Dendritic cell treated with granulocyte-macrophage colony-stimulating factor and Interleukin-4, amounts not matched to agents 40 ng/mL and 50 ng/mL, for 4 days (primary cell): ENCODE measurements around the gene DNAJC4.

ENCODE experiments used
- H3K27ac Mint-ChIP-seq: one replicate; pipeline ENCODE4 v1.8.0; 2022; ENCODE audit warnings: mild to moderate bottlenecking, mixed read lengths
- H3K27me3 Mint-ChIP-seq: one replicate; pipeline ENCODE4 v1.8.0; 2022; ENCODE audit warnings: mild to moderate bottlenecking, mixed read lengths
- H3K36me3 Mint-ChIP-seq: one replicate; pipeline ENCODE4 v1.8.0; 2022; ENCODE audit warnings: low read depth, mixed read lengths
- H3K4me1 Mint-ChIP-seq: one replicate; pipeline ENCODE4 v1.8.0; 2022; ENCODE audit warnings: low read depth, mixed read lengths
- H3K4me3 Mint-ChIP-seq: one replicate; pipeline ENCODE4 v1.8.0; 2022; ENCODE audit warnings: mild to moderate bottlenecking, moderate library complexity, mixed read lengths
- H3K9me3 Mint-ChIP-seq: one replicate; pipeline ENCODE4 v1.8.0; 2022; ENCODE audit warnings: mixed read lengths
- intact Hi-C: fragments of 100-400 bp; cut with micrococcal nuclease; formaldehyde crosslinking; loops from one replicate; pipeline ENCODE4 v1.15.0; 2022

The DNAJC4 gene

GRCh38 chr11:64229090-64229743 lies 1.1 kb upstream of the DNAJC4 start:
- Mint-ChIP-seq H3K27ac (peak overlapping the region; percentile 92), H3K9me3 (no peaks in the 10 kb centered on the region), H3K4me3 (peak overlapping the region; percentile 93), H3K36me3 (peaks cover 41% of the 10 kb centered on the region), H3K27me3 (no peaks in the 10 kb centered on the region), H3K4me1 (peaks cover 82% of the 10 kb centered on the region)
- intact Hi-C loops: no loop called here

- H3K9me3 Mint-ChIP-seq: no peaks in the 10 kb centered on the region
Observed at GRCh38 chr11:64229744-64230170, 591 bp upstream of the DNAJC4 start.

GRCh38 chr11:64230985-64231365 lies 627 bp downstream of the DNAJC4 start:
- H3K9me3 Mint-ChIP-seq: no peaks in the 10 kb centered on the region
- peak overlapping the region; percentile 92 for H3K27ac Mint-ChIP-seq
- H3K27me3 Mint-ChIP-seq: no peaks in the 10 kb centered on the region
- peaks cover 80% of the 10 kb centered on the region for H3K4me1 Mint-ChIP-seq
- peaks cover 45% of the 10 kb centered on the region for H3K36me3 Mint-ChIP-seq
- intact Hi-C loops: loop anchor here (2.0 kb wide), 1 partner anchor 16 kb away; the partner anchor contains the start of gene PPP1R14B
- peak overlapping the region; percentile 93 for H3K4me3 Mint-ChIP-seq

More at GRCh38 chr11:64229744-64230170, 591 bp upstream of the DNAJC4 start:
- peak overlapping the region; percentile 93 for H3K4me3 Mint-ChIP-seq
- intact Hi-C loops: loop anchor here (2.0 kb wide), 1 partner anchor 17 kb away; the partner anchor contains the start of gene PPP1R14B
- peaks cover 76% of the 10 kb centered on the region for H3K4me1 Mint-ChIP-seq
- H3K27ac Mint-ChIP-seq: peak overlapping the region; percentile 92
- no peaks in the 10 kb centered on the region for H3K27me3 Mint-ChIP-seq
- peaks cover 36% of the 10 kb centered on the region for H3K36me3 Mint-ChIP-seq

GRCh38 chr11:64231546-64231945 lies 1.2 kb downstream of the DNAJC4 start:
- no peaks in the 10 kb centered on the region for H3K27me3 Mint-ChIP-seq
- peak overlapping the region; percentile 92 for H3K27ac Mint-ChIP-seq
- no peaks in the 10 kb centered on the region for H3K9me3 Mint-ChIP-seq
- peak overlapping the region; percentile 93 for H3K4me3 Mint-ChIP-seq
- intact Hi-C loops: loop anchor here (2.0 kb wide), 1 partner anchor 15 kb away; the partner anchor contains the start of gene PPP1R14B
- H3K4me1 Mint-ChIP-seq: peaks cover 84% of the 10 kb centered on the region
- H3K36me3 Mint-ChIP-seq: peaks cover 50% of the 10 kb centered on the region

- H3K27ac Mint-ChIP-seq: peak overlapping the region; percentile 92
- intact Hi-C loops: no loop called here
- H3K36me3 Mint-ChIP-seq: peaks cover 59% of the 10 kb centered on the region
- H3K27me3 Mint-ChIP-seq: no peaks in the 10 kb centered on the region
- H3K9me3 Mint-ChIP-seq: no peaks in the 10 kb centered on the region
- no peak overlapping the region for H3K4me3 Mint-ChIP-seq
- H3K4me1 Mint-ChIP-seq: peaks cover 84% of the 10 kb centered on the region
Observed at GRCh38 chr11:64232182-64232966, 2.0 kb downstream of the DNAJC4 start.

- intact Hi-C loops: no loop called here
- Mint-ChIP-seq H3K36me3 (peaks cover 64% of the 10 kb centered on the region), H3K27me3 (no peaks in the 10 kb centered on the region), H3K27ac (no peak overlapping the region), H3K4me1 (peaks cover 84% of the 10 kb centered on the region), H3K9me3 (no peaks in the 10 kb centered on the region), H3K4me3 (no peak overlapping the region)
Observed at GRCh38 chr11:64232967-64233315, 2.6 kb downstream of the DNAJC4 start.

GRCh38 chr11:64233913-64234586 lies 3.7 kb downstream of the DNAJC4 start, which contains the start of gene VEGFB:
TSS of gene VEGFB (plus strand) at chr11:64234584. CDS start at chr11:64234834, 250 bp downstream.
- H3K4me1 Mint-ChIP-seq: peaks cover 84% of the 10 kb centered on the region
- no peaks in the 10 kb centered on the region for H3K9me3 Mint-ChIP-seq
- no peaks in the 10 kb centered on the region for H3K27me3 Mint-ChIP-seq
- peak within 1 kb of the TSS; percentile 57 for H3K27ac Mint-ChIP-seq
- H3K36me3 Mint-ChIP-seq: peaks cover 72% of the 10 kb centered on the region
- intact Hi-C loops: no loop called here
- peak within 1 kb of the TSS; percentile 88 for H3K4me3 Mint-ChIP-seq

- H3K9me3 Mint-ChIP-seq: no peaks in the 10 kb centered on the region
- peaks cover 84% of the 10 kb centered on the region for H3K4me1 Mint-ChIP-seq
- peak overlapping the region; percentile 88 for H3K4me3 Mint-ChIP-seq
- no peaks in the 10 kb centered on the region for H3K27me3 Mint-ChIP-seq
- H3K36me3 Mint-ChIP-seq: peaks cover 71% of the 10 kb centered on the region
- intact Hi-C loops: no loop called here
- H3K27ac Mint-ChIP-seq: peak overlapping the region; percentile 57
Observed at GRCh38 chr11:64234647-64235379, 4.5 kb downstream of the DNAJC4 start.

- Mint-ChIP-seq H3K4me3 (peak overlapping the region; percentile 88), H3K9me3 (no peaks in the 10 kb centered on the region), H3K4me1 (peaks cover 87% of the 10 kb centered on the region), H3K27ac (peak overlapping the region; percentile 57), H3K36me3 (peaks cover 66% of the 10 kb centered on the region), H3K27me3 (no peaks in the 10 kb centered on the region)
- intact Hi-C loops: no loop called here
Observed at GRCh38 chr11:64235437-64236161, 5.3 kb downstream of the DNAJC4 start.

GRCh38 chr11:64237484-64237951 lies 7.2 kb downstream of the DNAJC4 start:
- Mint-ChIP-seq H3K4me1 (peaks cover 78% of the 10 kb centered on the region), H3K36me3 (peaks cover 67% of the 10 kb centered on the region), H3K27ac (peak overlapping the region; percentile 99), H3K4me3 (peak overlapping the region; percentile 17), H3K9me3 (no peaks in the 10 kb centered on the region), H3K27me3 (no peaks in the 10 kb centered on the region)
- intact Hi-C loops: no loop called here

GRCh38 chr11:64238076-64238475 lies 7.7 kb downstream of the DNAJC4 start:
- no peaks in the 10 kb centered on the region for H3K27me3 Mint-ChIP-seq
- intact Hi-C loops: no loop called here
- H3K36me3 Mint-ChIP-seq: peaks cover 69% of the 10 kb centered on the region
- H3K27ac Mint-ChIP-seq: peak overlapping the region; percentile 99
- H3K9me3 Mint-ChIP-seq: no peaks in the 10 kb centered on the region
- peaks cover 79% of the 10 kb centered on the region for H3K4me1 Mint-ChIP-seq
- H3K4me3 Mint-ChIP-seq: no peak overlapping the region

GRCh38 chr11:64238999-64239398 lies 8.7 kb downstream of the DNAJC4 start:
- peaks cover 81% of the 10 kb centered on the region for H3K4me1 Mint-ChIP-seq
- intact Hi-C loops: no loop called here
- H3K27ac Mint-ChIP-seq: peak overlapping the region; percentile 99
- no peaks in the 10 kb centered on the region for H3K27me3 Mint-ChIP-seq
- peaks cover 78% of the 10 kb centered on the region for H3K36me3 Mint-ChIP-seq
- H3K9me3 Mint-ChIP-seq: no peaks in the 10 kb centered on the region
- H3K4me3 Mint-ChIP-seq: peak overlapping the region; percentile 20
